Mesothelial cell of epicardium (in vitro differentiated cells): Measurements from ENCODE around the gene CHI3L1. TPM values are rescaled to one million over a fixed set of nuclear protein-coding genes. Genes with fewer than 3 reads are reported as not detected.
A peak's percentile ranks its signal among the peaks of the same experiment; 100 is the strongest.

Experiments used
- DNase-seq, 2 experiments: peaks; one replicate each; pipeline ENCODE4 v3.0.0; 2021; ENCODE audit warnings: low spot score in 2 of 2; ENCODE audit not compliant: unreplicated experiment in 2 of 2
- H3K27ac Mint-ChIP-seq: 2 replicates; pipeline ENCODE4 v1.8.0; 2021; ENCODE audit warnings: mixed read lengths
- H3K27me3 Mint-ChIP-seq: 2 replicates; pipeline ENCODE4 v1.8.0; 2021; ENCODE audit warnings: low read depth, mixed read lengths
- H3K36me3 Mint-ChIP-seq: 2 replicates; pipeline ENCODE4 v1.8.0; 2021; ENCODE audit warnings: mixed read lengths
- H3K4me1 Mint-ChIP-seq: 2 replicates; pipeline ENCODE4 v1.8.0; 2021; ENCODE audit warnings: mixed read lengths
- H3K4me3 Mint-ChIP-seq: 2 replicates; pipeline ENCODE4 v1.8.0; 2021; ENCODE audit warnings: mild to moderate bottlenecking, moderate library complexity, mixed read lengths
- H3K9me3 Mint-ChIP-seq: 2 replicates; pipeline ENCODE4 v1.8.0; 2021; ENCODE audit warnings: mixed read lengths
- CTCF ChIP-seq: fragments of 200-600 bp; sonication (generic); IDR thresholded peaks from one replicate; pipeline ENCODE4 v1.5.0; 2021; ENCODE audit warnings: antibody characterized with exemption; ENCODE audit not compliant: unreplicated experiment
- total RNA-seq: library from RNA; stranded (reverse); gene quantifications from 3 replicates; pipeline ENCODE4 v1.2.1, GENCODE V29; 2021

CHI3L1 gene
- total RNA-seq, 1 donor from 2014 or later: 0.22 TPM

- Mint-ChIP-seq H3K4me3 (no peak overlapping the region), H3K9me3 (peaks cover 8% of the 10 kb centered on the region), H3K27me3 (no peaks in the 10 kb centered on the region), H3K4me1 (peaks cover 62% of the 10 kb centered on the region), H3K27ac (peak overlapping the region; percentile 74), H3K36me3 (no peaks in the 10 kb centered on the region)
- DNase-seq: no peak
- TF ChIP-seq CTCF: no peak
Observed at GRCh38 chr1:203153989-203154821, 32.3 kb downstream of the CHI3L1 start.

GRCh38 chr1:203153051-203153988 is 33.2 kb downstream of the CHI3L1 start:
- peaks cover 6% of the 10 kb centered on the region for H3K9me3 Mint-ChIP-seq
- DNase-seq: no peak
- H3K36me3 Mint-ChIP-seq: no peaks in the 10 kb centered on the region
- no peak overlapping the region for H3K4me3 Mint-ChIP-seq
- TF ChIP-seq CTCF: no peak
- H3K27me3 Mint-ChIP-seq: no peaks in the 10 kb centered on the region
- peaks cover 67% of the 10 kb centered on the region for H3K4me1 Mint-ChIP-seq
- H3K27ac Mint-ChIP-seq: peak overlapping the region; percentile 74

GRCh38 chr1:203152158-203153034 is 34.1 kb downstream of the CHI3L1 start:
- Mint-ChIP-seq H3K36me3 (no peaks in the 10 kb centered on the region), H3K4me3 (no peak overlapping the region), H3K9me3 (no peaks in the 10 kb centered on the region), H3K27ac (no peak overlapping the region), H3K27me3 (no peaks in the 10 kb centered on the region), H3K4me1 (peaks cover 67% of the 10 kb centered on the region)
- DNase-seq: no peak
- no peak for TF ChIP-seq CTCF

- TF ChIP-seq CTCF: no peak
- Mint-ChIP-seq H3K4me1 (peaks cover 67% of the 10 kb centered on the region), H3K9me3 (no peaks in the 10 kb centered on the region), H3K27me3 (no peaks in the 10 kb centered on the region), H3K36me3 (no peaks in the 10 kb centered on the region), H3K4me3 (no peak overlapping the region), H3K27ac (peak overlapping the region; percentile 87)
- no peak for DNase-seq
Observed at GRCh38 chr1:203151362-203152157, 34.9 kb downstream of the CHI3L1 start.
